GM18502 (cell line): ENCODE measurements around the gene TUBAL3.
"Not testable (repeated sequence)": the region's sequence is repeated elsewhere in the genome, so short reads cannot be mapped to it uniquely, and the experiment has no call there.

Experiments used
- ATAC-seq: cut with Tn5 transposase; IDR thresholded peaks from one replicate; pipeline ENCODE4 v1.9.1; 2021; ENCODE audit warnings: mild to moderate bottlenecking; ENCODE audit not compliant: unreplicated experiment, poor library complexity

Gene TUBAL3

DNA sequence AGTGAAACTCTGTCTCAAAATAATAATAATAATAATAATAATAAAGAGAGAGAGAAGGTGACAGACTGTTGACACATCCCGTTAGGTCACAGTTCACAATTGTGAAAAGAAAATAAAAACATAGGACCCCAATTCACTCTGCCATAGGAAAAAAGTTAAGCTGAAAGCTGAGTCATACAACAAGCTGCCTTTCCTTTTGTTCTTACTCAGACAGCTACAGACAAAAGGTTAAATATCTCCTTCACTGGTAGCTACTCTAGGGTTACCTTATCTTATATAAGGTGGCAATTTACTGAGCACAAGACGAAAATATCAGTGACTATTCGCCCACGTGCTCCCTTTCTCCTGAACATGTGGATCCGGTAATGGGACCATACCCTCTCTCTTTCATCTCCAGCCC lies 17.5 kb downstream of the TUBAL3 start:
- ATAC-seq, result no peak

DNA sequence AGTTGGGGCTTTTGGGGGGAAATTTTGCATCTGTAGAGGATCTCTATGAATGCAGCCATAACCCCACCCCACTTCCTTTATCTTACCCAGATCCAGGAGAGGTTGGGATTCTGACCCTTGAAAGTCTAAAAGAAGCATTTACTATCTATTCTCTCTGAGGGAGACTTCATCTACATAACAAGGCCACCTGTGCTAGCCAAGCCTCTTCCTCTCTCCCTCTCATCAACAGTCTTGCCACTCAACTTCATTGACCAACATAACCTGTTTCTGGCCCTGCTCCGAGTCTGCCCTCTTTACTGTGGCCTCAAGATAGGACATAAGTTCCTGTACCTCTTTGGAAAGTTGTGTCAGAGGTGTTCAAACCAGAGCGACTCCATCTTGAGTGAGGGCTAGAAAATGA lies 19.4 kb downstream of the TUBAL3 start:
- no peak for ATAC-seq

DNA sequence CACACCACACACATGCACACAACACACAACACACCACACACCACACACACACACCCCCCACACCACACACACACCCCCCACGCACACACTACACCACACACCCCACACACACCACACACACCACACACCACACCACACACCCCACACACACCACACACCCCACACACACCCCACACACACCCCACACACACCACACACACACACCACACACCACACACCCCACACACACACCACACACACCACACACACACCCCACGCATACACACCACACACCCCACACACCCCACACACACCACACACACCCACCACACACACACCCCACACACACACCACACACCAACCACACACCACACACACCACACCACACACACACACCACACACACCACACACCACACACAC lies 23.4 kb downstream of the TUBAL3 start:
- no peak for ATAC-seq

DNA sequence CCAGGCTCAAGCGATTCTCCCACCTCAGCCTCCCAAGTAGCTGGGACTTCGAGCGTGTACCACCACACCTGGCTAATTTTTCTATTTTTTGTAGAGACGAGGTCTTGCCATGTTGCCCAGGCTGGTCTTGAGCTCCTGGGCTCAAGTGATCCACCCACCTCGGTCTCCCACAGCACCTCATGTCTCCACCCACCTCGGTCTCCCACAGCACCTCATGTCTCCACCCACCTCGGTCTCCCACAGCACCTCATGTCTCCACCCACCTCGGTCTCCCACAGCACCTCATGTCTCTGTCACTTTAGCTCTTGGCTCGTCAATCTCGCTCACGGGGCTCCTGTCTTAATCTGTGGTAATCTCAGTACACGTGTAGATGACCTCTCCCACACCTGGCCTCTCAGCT lies 24.2 kb downstream of the TUBAL3 start:
- ATAC-seq, result not testable (repeated sequence)

DNA sequence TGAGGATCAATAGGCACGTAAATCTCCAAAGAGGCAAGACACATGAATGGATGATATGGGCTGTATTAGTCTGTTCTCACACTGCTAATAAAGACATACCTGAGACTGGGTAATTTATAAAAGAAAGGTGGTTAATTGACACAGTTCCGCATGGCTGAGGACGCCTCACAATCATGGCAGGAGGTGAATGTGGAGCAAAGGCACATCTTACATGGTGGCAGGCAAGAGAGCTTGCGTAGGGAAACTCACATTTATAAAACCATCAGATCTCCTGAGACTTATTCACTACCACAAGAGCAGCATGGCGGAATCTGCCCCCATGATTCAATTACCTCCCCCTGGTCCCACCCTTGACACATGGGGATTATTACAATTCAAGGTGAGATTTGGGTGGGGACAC lies 25.4 kb downstream of the TUBAL3 start:
- ATAC-seq, result not testable (repeated sequence)

DNA sequence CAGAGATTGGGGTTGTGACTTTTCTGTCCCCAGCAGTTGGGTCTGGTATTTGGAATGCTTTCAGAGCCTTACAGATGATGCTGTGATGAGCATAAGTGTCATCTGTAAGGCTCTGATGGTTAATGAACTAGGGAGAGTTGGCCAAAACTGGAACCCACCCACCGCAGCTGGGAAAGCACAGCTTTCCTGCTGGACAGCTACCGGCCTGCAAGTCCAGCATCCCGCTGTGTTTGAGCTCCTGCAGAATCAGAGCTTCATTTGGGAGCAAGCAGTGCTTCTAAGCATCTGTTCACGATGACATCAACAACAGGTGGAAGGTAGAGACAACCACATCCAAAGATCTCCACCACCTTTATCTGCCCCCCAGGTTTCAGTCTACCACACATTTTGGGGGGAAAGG lies 28.2 kb downstream of the TUBAL3 start:
- ATAC-seq, result no peak

DNA sequence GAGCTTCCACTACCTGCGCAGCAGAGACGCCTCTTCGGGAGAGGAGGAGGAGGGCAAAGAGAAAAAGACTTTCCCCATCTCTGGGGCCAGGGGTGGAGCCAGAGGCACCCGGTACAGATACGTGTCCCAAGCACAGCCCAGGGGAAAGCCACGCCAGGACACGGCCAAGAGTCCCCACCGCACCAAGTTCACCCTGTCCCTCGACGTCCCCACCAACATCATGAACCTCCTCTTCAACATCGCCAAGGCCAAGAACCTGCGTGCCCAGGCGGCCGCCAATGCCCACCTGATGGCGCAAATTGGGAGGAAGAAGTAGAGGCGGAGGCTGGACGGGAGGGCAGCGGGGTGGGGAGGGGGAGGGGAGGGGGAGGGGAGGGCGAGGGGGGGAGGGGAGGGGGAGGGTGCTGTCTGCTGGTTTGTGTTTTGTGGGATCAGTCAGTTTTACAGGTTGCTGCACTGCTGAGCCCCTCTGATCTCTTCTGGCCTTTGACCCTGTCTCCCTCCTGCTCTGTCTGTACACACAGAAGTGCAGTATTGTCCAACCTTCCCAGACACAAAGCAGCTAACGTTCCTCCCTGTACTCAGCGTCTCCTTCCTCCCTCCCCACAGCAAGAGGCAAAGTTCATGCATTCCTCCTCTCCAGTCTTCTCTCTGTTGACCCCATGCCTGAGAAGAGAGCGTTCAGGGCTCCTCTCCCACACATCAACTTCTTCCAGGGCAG lies 30.6 kb downstream of the TUBAL3 start:
- no peak for ATAC-seq

DNA sequence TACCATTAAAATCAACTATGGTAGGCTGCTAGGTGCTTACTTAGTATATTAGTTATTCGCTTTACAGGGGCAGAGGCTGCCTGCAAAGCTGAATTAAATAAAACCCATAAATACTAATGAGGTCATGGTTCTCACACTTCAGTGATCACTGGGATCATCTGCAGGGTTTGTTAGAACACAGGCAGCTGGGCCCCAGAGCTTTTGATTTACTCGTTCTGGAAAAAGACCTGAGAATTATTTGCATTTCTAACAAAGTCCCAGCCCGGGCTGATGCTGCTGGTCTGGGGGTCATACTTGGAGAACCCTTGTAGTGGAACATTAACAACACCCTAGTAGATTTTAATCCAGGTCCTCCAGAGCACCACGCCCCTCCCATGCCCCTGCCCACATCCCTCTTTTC lies 31.3 kb downstream of the TUBAL3 start:
- no peak for ATAC-seq

DNA sequence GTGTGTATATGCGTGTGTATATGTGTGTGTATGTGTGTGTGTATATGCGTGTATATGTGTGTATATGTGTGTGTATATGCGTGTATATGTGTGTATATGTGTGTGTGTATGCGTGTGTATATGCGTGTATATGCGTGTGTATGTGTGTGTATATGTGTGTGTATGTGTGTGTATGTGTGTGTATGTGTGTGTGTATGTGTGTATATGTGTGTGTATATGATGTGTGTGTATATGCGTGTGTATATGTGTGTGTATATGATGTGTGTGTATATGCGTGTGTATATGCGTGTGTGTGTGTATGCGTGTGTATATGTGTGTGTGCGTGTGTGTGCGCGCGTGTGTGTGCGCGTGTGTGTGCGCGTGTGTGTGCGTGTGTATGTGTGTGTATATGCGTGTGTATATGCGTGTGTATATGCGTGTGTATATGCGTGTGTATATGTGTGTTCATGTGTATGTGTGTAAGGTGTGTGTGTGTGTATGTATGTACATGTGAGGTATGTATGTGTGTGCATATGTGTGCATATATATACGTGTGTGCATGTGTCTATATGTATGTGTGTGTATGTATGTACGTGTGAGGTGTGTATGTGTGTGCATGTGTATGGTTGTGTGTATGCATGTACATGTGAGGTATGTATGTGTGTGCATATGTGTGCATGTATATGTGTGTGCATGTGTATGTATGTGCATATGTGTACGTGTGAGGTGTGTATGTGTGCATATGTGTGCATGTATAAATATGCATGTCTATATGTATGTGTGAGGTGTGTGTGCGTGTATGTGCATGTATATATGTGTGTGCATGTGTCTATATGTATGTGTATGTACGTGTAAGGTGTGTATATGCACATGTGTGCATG lies 33.9 kb downstream of the TUBAL3 start:
- no peak for ATAC-seq

DNA sequence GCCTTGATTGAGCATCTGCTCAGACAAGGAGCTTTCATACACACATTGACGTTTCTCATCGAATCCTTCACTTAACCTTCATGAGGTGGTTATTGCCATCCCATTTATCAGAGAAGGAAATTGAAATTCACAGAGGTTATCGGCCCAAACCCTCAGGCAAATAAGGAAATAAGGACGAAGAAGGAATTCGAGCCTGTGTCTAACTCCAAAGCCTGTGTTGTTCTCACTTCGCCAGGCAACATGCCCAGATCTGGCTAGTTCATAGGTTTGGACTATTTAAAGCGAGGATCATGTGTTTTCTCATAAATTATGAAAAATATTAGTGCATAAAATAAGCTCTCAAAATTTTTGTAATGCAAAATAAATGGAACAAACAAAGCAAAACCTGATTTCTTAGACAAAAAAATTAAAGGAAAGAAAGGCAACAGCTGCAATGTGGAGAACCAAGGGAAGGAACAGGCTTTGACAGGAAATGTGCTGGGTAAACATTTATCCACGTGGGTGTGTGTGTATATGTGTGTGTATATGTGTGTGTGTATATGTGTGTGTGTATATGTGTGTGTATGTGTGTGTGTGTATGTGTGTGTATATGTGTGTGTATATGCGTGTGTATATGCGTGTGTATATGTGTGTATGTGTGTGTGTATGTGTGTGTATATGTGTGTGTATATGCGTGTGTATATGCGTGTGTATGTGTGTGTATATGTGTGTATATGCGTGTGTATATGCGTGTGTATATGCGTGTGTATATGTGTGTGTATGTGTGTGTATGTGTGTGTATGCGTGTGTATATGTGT lies 35.1 kb downstream of the TUBAL3 start:
- ATAC-seq, result no peak

DNA sequence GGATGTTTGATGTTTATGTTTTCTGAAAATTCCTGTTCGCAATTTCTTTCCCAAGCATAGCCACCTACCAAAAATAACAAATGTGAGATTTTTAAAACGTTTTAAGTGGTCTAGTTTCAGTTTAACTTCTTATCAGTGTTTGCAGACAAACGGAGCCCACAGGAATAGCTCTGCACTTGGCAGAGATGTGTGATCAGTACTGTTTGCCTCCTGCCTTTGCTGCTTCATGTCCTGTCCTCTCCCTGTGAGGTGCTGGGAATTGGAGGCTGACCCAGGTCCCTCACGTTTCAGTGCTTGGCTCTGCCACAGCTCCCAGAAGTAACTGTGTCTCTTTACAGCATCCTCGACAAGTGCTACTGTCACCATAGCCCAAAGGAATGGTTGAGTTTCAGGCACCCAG lies 38.7 kb downstream of the TUBAL3 start:
- ATAC-seq, result no peak

DNA sequence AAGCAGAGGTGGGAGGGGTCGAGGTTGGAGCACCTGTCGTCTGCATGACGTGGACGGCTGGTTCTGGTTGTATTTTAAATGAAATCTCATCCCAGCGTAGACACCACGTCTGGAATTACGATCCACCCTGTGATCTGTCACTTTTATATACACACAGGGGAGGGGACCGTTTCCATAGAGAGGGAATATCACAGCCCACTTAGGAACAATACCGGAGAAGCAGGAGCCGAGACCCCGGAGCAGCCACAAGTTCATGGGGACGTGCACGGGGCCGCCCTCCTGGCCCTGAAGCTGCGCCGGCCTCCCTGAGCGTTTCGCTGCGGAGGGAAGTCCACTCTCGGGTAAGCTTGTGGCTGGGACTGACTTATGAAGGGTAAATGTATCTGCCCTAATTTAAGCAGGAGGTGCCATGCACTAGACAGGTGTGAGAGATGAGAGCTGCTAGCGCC lies 39.7 kb downstream of the TUBAL3 start, which contains the start of gene UCN3:
Gene UCN3, plus strand, starts transcription at position 77 of the 449 bp plus-strand sequence. CDS start 8,755 bp downstream, outside the sequence.
- no peak for ATAC-seq

DNA sequence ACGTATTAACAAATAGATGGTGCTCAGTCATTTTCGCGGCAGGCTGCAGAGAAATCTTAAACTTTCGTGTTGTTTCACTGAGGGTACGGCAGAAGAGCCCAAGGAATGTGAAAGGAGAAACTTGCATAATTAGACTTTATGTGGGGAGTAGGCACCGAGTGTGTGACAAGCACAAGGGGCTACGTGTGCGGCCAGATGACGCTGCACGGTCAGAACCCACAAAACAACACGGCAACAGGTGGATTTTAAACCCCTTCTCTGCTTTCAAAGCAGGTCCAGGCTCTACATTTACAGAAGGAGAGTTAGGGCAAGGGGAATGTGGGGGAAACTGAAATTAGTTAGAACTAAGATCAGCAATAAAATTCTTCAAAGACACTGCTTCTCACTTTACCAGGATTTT lies 40.3 kb downstream of the TUBAL3 start:
- no peak for ATAC-seq

DNA sequence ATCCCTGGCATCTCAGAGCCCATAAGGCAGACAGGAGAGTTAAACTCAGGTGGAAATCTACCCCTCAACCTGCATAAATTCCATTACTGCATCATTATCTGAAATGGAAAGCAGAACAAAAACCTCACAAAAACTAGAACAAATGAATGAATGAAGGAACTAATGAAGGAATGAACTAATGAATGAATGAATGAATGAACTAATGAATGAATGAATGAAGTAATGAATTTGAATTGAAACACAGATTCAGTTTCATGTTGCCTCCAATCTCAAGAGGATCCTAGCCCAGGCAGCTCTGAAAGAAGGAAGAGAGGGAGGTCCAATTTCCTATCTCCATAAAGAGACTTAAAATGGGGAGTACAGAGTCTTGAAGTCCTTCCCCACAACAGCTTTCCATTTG lies 41.8 kb downstream of the TUBAL3 start:
- ATAC-seq, result no peak

DNA sequence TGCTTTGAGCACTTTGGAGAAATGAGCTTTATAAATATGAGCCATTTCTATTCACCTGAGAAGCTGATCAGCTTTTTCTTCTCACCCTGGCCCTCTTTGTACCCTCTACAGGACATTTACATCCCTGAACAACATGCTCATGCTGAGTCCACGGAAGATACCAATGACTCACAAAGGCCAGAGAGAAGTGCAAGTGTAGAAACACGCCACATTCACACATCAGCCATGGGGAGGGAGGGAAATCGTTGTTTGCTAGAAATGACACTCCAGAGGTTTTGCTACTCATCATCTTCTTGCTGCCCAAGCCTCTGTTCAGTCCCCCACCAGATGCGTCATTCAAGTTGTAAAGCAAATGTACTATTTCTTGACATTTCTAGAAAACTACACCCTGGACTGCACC lies 42.7 kb downstream of the TUBAL3 start:
- ATAC-seq, result no peak

DNA sequence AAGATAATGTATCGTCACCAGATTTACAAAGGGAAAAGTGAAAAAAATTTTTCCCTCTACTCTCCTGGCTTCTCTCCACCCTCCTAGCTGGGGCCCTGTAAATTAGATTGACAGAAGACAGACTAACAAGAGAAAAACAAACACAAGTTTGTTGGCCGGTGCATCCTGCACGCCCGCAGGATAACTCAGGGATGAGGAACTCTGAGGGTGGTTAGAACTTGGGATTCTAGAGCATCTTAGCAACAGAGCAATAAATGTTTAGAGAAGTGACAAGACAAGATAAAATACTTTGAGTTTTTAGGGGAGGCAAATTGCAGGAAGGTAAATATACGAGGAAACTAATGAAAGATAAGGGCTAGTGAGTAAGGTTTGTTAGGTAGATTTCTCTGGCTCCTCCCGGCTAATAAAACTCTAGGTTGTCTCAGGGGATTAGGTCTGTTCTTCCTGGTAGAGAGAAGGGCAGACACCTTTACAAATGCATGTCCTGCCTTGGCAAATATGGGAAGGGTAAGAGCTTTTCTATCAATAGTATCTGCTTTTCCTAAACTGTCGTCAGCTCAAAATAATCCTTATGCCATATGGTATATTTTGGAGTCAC lies 44.2 kb downstream of the TUBAL3 start:
- no peak for ATAC-seq

DNA sequence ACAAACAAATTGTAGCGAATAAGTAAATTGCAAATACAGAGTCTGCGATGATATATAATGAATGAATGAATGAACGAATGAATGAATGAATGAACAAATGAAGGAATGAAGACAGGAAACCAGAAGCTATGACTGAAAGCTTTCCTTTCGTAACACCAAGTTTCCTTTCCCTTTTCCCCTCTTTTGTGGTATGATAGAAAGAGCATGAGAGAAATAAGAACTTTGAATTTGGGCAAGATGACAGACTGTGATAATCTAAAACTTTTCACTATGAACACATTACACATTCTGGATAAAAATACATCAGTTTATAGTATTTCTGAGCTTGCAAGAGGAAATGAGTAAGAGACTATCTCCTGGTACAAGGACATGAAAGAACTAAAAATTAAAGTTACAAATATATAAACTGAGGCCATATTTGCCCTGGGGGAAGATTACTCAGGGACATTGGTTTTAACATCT lies 48.3 kb downstream of the TUBAL3 start:
- ATAC-seq, result no peak

DNA sequence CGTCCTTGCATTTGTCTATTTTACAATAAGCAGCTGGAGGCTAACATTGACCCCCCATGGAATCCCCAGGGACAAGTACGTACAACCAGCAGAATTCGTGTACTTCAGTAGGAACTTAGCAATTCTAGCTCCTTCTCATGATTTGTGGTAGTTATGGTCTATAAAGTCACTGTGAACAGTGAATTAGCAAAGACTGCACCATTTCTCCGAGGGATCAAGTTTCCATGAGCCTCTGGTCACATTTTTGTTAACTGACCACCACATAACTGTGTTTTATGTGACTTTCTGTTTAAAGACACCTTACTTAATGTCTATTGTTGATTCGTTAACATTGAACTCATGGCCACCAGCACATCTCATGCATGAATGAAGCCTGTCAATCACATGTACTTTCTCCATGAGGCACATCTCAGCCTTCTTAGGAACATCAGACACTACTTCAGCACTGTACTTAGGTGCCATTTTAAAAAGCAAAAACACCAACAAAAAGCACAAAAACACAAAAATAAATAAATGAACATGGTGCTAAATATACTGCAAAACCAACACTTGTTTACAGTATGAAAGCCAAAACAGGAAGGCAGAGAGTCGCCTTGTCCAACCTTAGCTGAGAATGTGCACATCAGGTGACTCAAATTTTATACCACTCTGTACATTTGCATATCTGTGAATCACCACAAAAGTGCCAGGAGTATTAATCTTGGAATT lies 48.9 kb downstream of the TUBAL3 start:
- ATAC-seq, result no peak

DNA sequence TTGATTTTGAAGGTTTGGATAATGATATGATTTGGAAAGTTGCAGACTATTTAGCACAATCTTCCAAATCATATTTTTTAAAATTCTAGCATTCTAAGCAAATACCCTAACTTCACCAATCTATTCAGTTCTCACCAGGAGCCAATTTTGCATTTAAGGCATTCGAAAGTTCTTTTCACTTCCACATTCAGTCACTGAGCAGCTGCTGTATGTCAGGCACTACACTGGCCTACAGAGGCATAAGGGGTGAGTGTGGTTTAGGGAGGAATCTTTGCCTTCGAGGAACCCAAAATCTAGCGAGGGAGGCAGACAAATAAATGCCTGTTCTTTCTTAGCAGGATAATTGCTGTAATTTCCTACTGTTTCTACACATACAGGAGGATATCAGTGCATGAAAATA lies 50.6 kb downstream of the TUBAL3 start:
- peak; percentile 78 for ATAC-seq

DNA sequence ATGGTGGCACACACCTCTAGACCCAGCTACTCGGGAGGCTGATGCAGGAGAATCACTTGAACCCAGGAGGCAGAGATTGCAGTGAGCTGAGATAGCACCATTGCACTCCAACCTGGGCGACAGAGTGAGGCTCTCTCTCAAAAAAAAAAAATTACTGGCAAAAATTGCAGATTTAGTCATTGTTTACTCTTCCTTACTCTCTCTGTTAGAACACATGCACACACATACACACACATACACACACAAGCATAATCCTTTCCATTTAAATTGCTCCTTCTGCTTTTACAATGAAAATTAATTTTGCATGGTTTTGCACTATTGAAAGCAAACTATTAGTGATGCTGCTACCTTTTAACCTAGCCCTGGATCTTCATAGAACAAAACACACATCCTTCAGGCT lies 55.3 kb downstream of the TUBAL3 start:
- no peak for ATAC-seq
